ENCODE results near the gene PDE3B.

DNA sequence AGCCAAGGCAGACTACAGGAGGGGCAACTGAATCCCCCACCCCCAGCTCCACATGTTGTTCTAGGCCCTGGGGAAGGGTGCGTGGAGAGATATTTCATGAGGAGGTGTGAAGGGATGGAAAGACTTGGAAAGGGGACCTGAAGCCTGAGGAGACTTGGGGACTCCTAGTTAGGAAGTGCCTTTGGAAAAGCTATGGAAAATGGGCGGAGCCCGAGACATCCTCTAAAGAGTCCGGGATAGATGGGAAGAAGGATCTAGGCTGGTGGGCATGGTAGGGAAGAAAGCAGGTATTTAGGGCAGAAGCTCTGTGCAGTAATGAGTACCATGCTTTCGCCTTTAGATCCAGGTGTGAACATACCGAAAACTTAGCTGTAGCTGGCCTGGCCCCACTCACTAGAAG is 263.4 kb downstream of the PDE3B start:
- TF ChIP-seq EZH2 (IDR thresholded peaks at IDR 0.05; ENCODE audit: borderline replicate concordance, low read depth, low read length, poor library complexity, severe bottlenecking): no peak
- TF ChIP-seq, protein P1, sequence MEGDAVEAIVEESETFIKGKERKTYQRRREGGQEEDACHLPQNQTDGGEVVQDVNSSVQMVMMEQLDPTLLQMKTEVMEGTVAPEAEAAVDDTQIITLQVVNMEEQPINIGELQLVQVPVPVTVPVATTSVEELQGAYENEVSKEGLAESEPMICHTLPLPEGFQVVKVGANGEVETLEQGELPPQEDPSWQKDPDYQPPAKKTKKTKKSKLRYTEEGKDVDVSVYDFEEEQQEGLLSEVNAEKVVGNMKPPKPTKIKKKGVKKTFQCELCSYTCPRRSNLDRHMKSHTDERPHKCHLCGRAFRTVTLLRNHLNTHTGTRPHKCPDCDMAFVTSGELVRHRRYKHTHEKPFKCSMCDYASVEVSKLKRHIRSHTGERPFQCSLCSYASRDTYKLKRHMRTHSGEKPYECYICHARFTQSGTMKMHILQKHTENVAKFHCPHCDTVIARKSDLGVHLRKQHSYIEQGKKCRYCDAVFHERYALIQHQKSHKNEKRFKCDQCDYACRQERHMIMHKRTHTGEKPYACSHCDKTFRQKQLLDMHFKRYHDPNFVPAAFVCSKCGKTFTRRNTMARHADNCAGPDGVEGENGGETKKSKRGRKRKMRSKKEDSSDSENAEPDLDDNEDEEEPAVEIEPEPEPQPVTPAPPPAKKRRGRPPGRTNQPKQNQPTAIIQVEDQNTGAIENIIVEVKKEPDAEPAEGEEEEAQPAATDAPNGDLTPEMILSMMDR (conservative IDR thresholded peaks at IDR 0.05; ENCODE audit: low read depth, low read length): no peak
